ENCODE measurements around the gene PAK6.

DNA sequence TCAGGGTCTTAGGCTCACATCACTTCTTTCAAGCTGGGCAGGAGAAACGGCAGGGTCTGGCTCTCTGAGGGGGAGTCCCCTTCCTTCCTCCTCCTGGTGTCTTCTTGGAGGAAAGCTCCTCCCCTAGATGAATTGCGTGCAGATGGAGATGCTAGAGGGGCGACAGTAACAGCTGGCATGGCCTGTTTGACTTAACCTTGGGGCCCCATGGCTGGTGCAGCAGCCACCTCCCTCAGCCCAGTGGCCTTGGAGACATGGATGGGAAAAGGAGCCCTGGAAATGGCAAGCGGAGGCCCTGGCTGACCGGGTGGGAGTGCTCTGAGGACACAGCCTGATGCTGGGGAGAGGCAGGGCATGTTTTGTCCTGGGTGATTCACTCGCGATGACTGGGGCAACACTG lies 20.2 kb downstream of the PAK6 start:
- TF ChIP-seq POLR2A (IDR thresholded peaks at IDR 0.05; ENCODE audit: low read depth, low read length) (no peak), POLR2AphosphoS5 (IDR thresholded peaks at IDR 0.05; ENCODE audit: low read depth, low read length) (no peak), TAF1 (IDR thresholded peaks at IDR 0.05; ENCODE audit: low read depth, low read length) (no peak), SPI1 (IDR thresholded peaks at IDR 0.05; ENCODE audit: low read depth, low read length) (no peak)

Data from GM12891 (cell line).